CD4-positive, alpha-beta T cell (primary cell): Measurements from ENCODE around the gene AP3B2. TPM values are rescaled to one million over a fixed set of nuclear protein-coding genes. Genes with fewer than 3 reads are reported as not detected.

Source experiments
- ATAC-seq: fragments of 200-7000 bp; cut with Tn5 transposase; one replicate; pipeline ENCODE4 v1.10.0; 2022; ENCODE audit warnings: mild to moderate bottlenecking; ENCODE audit not compliant: poor library complexity
- CTCF ChIA-PET: fragments of 350-600 bp; sonication (Branson Sonifier 250); formaldehyde crosslinking; loops from one replicate; lab custom pipeline; 2021; ENCODE audit warnings: antibody characterized with exemption, inconsistent platforms; lab: Charles Lee
- POLR2A ChIA-PET: fragments of 350-600 bp; sonication (Branson Sonifier 250); formaldehyde crosslinking; loops from one replicate; lab custom pipeline; 2021; ENCODE audit warnings: antibody characterized with exemption, inconsistent platforms; lab: Charles Lee
- DNase-seq, 14 experiments: peaks; one replicate each; pipeline ENCODE4 v3.0.0-alpha.2; 2013 to 2020; ENCODE audit warnings: mixed read lengths in 2 of 14
- H3K27ac ChIP-seq, 2 donors: one replicate each; pipeline versions ENCODE4 v1.5.1 to v1.7.0; 2013; ENCODE audit warnings: low read length in 2 of 2, low read depth in 1 of 2, mild to moderate bottlenecking in 1 of 2
- H3K27me3 ChIP-seq, 2 experiments: 1 replicate in 1 of 2; 2 replicates in 1 of 2; pipeline versions ENCODE4 v1.6.1 to v1.7.0; 2013; ENCODE audit warnings: low read length in 2 of 2, control low read depth in 1 of 2, mild to moderate bottlenecking in 1 of 2, moderate library complexity in 1 of 2; ENCODE audit not compliant: insufficient read depth in 2 of 2, control insufficient read depth in 1 of 2
- H3K36me3 ChIP-seq: one replicate; pipeline ENCODE4 v1.6.1; 2013; ENCODE audit warnings: low read length, control low read depth; ENCODE audit not compliant: insufficient read depth
- H3K4me1 ChIP-seq: one replicate; pipeline ENCODE4 v1.6.1; 2013; ENCODE audit warnings: low read length, control low read depth; ENCODE audit not compliant: insufficient read depth
- H3K4me3 ChIP-seq: one replicate; pipeline ENCODE4 v1.5.1; 2013; ENCODE audit warnings: mild to moderate bottlenecking, low read length, moderate library complexity
- H3K9me3 ChIP-seq, 2 experiments: 1 replicate in 1 of 2; 2 replicates in 1 of 2; pipeline versions ENCODE4 v1.6.1 to v1.7.0; 2013; ENCODE audit warnings: low read length in 2 of 2, mild to moderate bottlenecking in 2 of 2, control low read depth in 1 of 2, moderate library complexity in 1 of 2; ENCODE audit not compliant: control insufficient read depth in 1 of 2, insufficient read depth in 1 of 2
- H3K27ac Mint-ChIP-seq: one replicate; pipeline ENCODE4 v1.8.0; 2020; ENCODE audit warnings: mixed read lengths
- H3K27me3 Mint-ChIP-seq: one replicate; pipeline ENCODE4 v1.8.0; 2021; ENCODE audit warnings: mixed read lengths
- H3K36me3 Mint-ChIP-seq: one replicate; pipeline ENCODE4 v1.8.0; 2021; ENCODE audit warnings: low read depth, mixed read lengths
- H3K4me1 Mint-ChIP-seq: one replicate; pipeline ENCODE4 v1.8.0; 2021; ENCODE audit warnings: low read depth, mixed read lengths
- H3K4me3 Mint-ChIP-seq: one replicate; pipeline ENCODE4 v1.8.0; 2020; ENCODE audit warnings: mild to moderate bottlenecking, mixed read lengths
- H3K9me3 Mint-ChIP-seq: one replicate; pipeline ENCODE4 v1.8.0; 2020; ENCODE audit warnings: mixed read lengths
- intact Hi-C, 2 experiments: fragments of 100-400 bp; cut with DNase I in 1 of 2; cut with micrococcal nuclease in 1 of 2; formaldehyde crosslinking; loops; one replicate each; pipeline versions ENCODE4 v1.15.1 to v1.9.0; 2023 to 2025; cut with DNase I, micrococcal nuclease
- total RNA-seq, 174 experiments: library from RNA in 2 of 174; stranded (reverse) in 2 of 174; gene quantifications; one replicate each; pipeline ENCODE4 v1.2.3 and lab custom pipeline; 2021 to 2026
- TF ChIP-seq, protein P1 (sequence below): fragments of 200-600 bp; IDR thresholded peaks from one replicate; pipeline ENCODE4 v1.8.0; 2022; ENCODE audit warnings: antibody characterized with exemption, mild to moderate bottlenecking

The AP3B2 gene
- total RNA-seq, 2 experiments from 2014 or later = 0.25 to 0.98 TPM

GRCh38 chr15:82656641-82657266 lies 52.9 kb downstream of the AP3B2 start:
- no peaks in the 10 kb centered on the region for H3K36me3 Mint-ChIP-seq
- H3K27ac Mint-ChIP-seq = no peak overlapping the region
- H3K9me3 ChIP-seq = no peaks in the 10 kb centered on the region
- no peak overlapping the region for H3K27ac ChIP-seq
- ChIA-PET CTCF (no interaction called here), POLR2A (no interaction called here)
- no peaks in the 10 kb centered on the region for H3K36me3 ChIP-seq
- H3K9me3 Mint-ChIP-seq = no peaks in the 10 kb centered on the region
- H3K4me3 ChIP-seq = no peak overlapping the region
- no peaks in the 10 kb centered on the region for H3K4me1 Mint-ChIP-seq
- intact Hi-C loops = no loop called here
- peaks cover 9 to 11% of the 10 kb centered on the region in 2 experiments for H3K27me3 ChIP-seq
- H3K4me3 Mint-ChIP-seq = no peak overlapping the region
- H3K27me3 Mint-ChIP-seq = peaks cover 48% of the 10 kb centered on the region
- TF ChIP-seq, protein P1, sequence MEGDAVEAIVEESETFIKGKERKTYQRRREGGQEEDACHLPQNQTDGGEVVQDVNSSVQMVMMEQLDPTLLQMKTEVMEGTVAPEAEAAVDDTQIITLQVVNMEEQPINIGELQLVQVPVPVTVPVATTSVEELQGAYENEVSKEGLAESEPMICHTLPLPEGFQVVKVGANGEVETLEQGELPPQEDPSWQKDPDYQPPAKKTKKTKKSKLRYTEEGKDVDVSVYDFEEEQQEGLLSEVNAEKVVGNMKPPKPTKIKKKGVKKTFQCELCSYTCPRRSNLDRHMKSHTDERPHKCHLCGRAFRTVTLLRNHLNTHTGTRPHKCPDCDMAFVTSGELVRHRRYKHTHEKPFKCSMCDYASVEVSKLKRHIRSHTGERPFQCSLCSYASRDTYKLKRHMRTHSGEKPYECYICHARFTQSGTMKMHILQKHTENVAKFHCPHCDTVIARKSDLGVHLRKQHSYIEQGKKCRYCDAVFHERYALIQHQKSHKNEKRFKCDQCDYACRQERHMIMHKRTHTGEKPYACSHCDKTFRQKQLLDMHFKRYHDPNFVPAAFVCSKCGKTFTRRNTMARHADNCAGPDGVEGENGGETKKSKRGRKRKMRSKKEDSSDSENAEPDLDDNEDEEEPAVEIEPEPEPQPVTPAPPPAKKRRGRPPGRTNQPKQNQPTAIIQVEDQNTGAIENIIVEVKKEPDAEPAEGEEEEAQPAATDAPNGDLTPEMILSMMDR = no peak
- no peak for ATAC-seq
- no peaks in the 10 kb centered on the region for H3K4me1 ChIP-seq
- no peak for DNase-seq

DNA sequence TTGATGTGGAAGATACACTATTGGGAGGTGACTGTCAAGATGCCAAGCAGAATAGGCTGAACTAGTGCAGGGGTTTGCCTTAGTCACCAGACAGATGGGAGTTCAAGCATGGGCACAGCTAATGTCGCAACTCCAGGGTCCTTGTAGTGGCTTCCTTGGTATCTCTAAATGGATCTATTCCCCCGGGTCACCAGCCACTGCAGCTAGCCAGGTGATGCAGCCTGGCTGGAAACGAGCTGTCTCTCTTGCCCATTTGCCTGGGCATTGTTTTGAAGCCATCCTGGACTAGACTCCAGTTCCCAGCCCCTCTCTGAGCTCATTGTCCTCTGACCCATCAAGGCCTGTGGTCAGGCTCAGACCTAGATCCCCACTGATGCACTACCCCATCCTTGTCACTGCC lies 54.1 kb downstream of the AP3B2 start:
- H3K27ac Mint-ChIP-seq = no peak overlapping the region
- ChIA-PET CTCF (no interaction called here), POLR2A (no interaction called here)
- H3K27me3 Mint-ChIP-seq = peaks cover 52% of the 10 kb centered on the region
- no peak overlapping the region for H3K4me3 Mint-ChIP-seq
- H3K36me3 ChIP-seq = no peaks in the 10 kb centered on the region
- H3K27ac ChIP-seq = no peak overlapping the region
- DNase-seq (no peak), ATAC-seq (no peak)
- peaks cover 9 to 11% of the 10 kb centered on the region in 2 experiments for H3K27me3 ChIP-seq
- H3K4me1 ChIP-seq = no peaks in the 10 kb centered on the region
- no peaks in the 10 kb centered on the region for H3K9me3 Mint-ChIP-seq
- no peaks in the 10 kb centered on the region for H3K4me1 Mint-ChIP-seq
- no peak overlapping the region for H3K4me3 ChIP-seq
- intact Hi-C loops = no loop called here
- no peaks in the 10 kb centered on the region for H3K36me3 Mint-ChIP-seq
- H3K9me3 ChIP-seq = no peaks in the 10 kb centered on the region
- TF ChIP-seq, protein P1 = no peak

DNA sequence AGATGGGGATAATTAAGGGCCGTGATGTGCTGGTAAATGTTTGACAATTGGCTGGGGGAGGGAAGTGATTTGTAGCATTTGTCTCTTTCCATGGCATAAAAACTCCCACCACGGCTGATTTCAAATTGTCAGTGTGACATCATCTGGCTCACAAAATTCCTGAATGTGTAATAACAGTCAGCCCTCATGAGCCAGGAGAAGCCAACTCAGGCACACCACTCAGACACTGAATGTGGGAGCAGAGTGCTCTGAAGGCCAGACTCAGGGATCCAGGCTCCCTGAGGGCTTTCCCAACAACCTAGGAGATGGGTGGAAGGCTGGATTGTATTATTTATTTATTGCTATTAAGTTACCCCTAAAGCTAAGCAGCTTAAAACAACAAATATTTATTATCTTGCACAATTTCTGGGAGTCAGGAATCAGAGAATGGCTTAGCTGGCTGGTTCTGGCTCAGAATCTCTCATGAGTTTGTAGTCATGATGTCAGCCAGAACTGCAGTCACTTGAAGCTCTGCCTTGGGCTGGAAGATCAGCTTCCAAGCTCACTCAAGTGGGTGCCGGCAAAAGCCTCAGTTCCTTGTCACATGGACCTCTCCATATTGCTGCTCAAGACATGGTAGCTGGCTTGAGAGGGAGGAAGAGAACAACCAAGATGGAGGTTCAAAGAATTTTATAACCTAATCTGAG lies 56.0 kb downstream of the AP3B2 start:
- peaks cover 4% of the 10 kb centered on the region for H3K4me1 Mint-ChIP-seq
- Histone ChIP-seq H3K9me3 (peaks cover 0 to under 1% of the 10 kb centered on the region in 2 experiments), H3K36me3 (no peaks in the 10 kb centered on the region), H3K27ac (no peak overlapping the region), H3K27me3 (peaks cover 13 to 25% of the 10 kb centered on the region in 2 experiments), H3K4me3 (no peak overlapping the region), H3K4me1 (no peaks in the 10 kb centered on the region)
- H3K27ac Mint-ChIP-seq = no peak overlapping the region
- intact Hi-C loops = no loop called here
- DNase-seq = no peak
- ChIA-PET POLR2A (no interaction called here), CTCF (no interaction called here)
- no peaks in the 10 kb centered on the region for H3K36me3 Mint-ChIP-seq
- TF ChIP-seq, protein P1 = no peak
- ATAC-seq = no peak
- H3K4me3 Mint-ChIP-seq = no peak overlapping the region
- H3K27me3 Mint-ChIP-seq = peaks cover 60% of the 10 kb centered on the region
- H3K9me3 Mint-ChIP-seq = no peaks in the 10 kb centered on the region
